HG02870 (cell line): ENCODE data around the gene CCR5.

Experiments
- ATAC-seq: cut with Tn5 transposase; IDR thresholded peaks from one replicate; pipeline ENCODE4 v1.9.1; 2021; ENCODE audit warnings: mild to moderate bottlenecking, moderate library complexity; ENCODE audit not compliant: unreplicated experiment

Gene CCR5

GRCh38 chr3:46406443-46406787 is 35.7 kb downstream of the CCR5 start:
- ATAC-seq = no peak

DNA sequence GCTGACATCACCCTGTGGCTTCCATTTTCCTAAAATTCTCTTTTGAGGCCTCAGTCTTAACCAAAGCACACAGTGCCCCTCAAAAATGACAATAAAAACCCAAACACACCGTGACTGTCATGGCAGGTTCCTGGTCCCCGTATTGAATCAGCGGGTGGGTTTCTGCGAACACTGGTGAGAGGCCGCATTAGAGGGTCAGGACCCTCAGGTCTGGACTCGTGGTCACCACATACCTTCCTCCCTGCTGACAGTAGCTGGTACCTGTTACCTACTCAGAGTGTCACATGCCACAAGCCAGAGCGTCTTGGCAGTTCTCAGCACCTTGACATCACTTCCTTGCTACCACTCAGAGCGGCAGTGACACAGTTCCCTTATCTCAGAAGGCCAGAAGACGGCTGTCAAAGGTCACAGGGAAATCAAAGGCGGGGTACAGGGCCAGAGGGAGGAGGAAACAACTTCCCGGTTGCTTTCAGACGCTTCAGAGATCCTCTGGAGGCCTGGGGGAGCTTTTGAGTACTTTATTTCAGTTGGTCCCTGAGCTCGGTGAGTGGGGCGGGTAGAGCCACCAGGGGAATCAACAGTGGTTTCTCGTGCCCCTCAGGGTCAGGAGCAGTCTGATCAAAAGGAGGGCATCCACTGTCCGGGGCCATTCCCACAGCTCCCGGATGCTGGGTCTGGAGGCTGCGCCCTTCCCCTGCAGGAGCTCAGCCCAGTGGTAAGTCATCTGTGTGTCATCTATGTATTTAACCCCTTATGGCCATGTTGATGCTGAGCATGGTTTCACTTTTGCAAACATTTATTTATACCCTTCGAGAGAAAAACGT is 36.3 kb downstream of the CCR5 start, which contains the start of the genes CCR5AS and CCRL2:
CCR5AS (minus strand) TSS at position 279 of the 824 bp plus-strand sequence.
CCRL2 (plus strand) TSS at position 472 of the 824 bp plus-strand sequence. CDS start 821 bp downstream, outside the sequence.
- ATAC-seq = no peak

GRCh38 chr3:46407970-46408369 is 37.2 kb downstream of the CCR5 start:
- ATAC-seq = no peak

GRCh38 chr3:46408853-46409252 is 38.1 kb downstream of the CCR5 start:
- ATAC-seq = no peak

DNA sequence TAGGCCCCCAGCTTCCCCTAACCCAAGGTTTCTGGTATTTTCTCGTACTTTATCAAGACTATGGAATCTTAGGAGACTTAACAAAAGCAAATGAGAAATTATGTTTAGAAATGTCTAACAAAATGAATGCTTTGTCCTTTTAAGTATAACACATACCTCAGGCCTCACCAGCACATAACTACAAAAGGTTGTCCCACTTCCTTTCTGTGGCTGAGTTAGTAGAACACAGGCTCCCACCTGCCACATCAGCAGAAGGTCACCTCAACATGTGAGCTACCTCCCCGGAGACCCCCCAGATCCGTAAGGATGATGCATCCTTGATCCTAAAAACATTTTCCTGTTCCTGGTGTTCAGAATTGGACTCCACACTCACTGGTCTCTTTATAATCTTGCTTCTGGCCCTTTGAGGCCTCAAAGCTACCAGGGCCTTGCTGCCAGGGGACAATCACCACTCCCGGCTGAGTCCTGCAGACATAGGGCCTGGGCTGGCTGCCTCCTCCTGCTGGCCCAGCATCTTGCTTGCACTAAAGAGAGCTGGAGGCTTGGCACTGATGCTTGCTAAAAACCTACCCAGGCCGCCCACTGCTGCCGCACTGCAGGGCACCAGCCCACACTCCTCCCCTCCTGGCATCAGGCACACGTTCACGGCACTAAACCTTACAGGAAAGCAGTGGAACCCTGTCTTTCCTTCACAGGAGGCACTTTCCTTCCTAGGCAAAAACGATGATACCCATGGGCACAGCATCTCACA is 39.2 kb downstream of the CCR5 start:
- ATAC-seq = no peak

- no peak for ATAC-seq
Measured at GRCh38 chr3:46410669-46411068, 39.9 kb downstream of the CCR5 start.

DNA sequence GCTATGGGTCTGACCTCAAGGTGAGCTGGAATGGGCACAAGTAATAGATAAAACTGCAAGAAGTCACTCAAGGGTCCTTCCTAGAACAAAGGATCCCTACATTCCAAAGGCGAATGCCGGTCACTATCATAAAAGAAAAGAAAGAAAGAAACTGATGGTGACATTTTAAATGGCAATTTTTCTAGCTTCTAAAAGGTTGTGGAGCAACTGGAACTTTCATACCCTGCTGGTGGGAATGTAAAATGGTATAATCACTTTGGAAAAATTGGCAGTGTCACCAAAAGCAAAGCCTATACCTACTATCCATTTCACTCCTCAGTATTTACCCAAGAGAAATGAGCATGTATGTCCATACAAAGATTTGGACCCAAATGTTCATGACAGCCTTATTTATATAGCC is 40.5 kb downstream of the CCR5 start:
- no peak for ATAC-seq

- ATAC-seq = no peak
Measured at GRCh38 chr3:46412786-46413298, 42.1 kb downstream of the CCR5 start.

GRCh38 chr3:46413951-46414350 is 43.2 kb downstream of the CCR5 start:
- ATAC-seq = no peak

DNA sequence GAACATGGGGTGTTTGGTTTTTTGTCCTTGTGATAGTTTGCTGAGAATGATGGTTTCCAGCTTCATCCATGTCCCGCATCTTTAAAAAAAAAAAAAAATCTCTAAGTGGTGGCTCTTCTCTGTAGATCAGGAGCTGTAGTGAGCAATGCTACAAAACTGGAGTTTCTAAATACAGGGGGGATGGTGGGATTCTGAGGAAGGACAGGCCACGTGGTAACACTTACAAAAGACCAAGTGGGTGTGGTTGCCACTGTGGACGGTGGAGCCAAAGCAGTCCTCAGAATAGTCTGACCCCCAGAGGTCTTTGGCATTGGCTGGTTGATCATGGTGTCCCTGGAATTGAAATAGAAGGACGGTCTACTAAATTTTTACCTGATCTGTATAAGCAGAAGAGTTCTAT is 44.0 kb downstream of the CCR5 start:
- ATAC-seq = no peak

DNA sequence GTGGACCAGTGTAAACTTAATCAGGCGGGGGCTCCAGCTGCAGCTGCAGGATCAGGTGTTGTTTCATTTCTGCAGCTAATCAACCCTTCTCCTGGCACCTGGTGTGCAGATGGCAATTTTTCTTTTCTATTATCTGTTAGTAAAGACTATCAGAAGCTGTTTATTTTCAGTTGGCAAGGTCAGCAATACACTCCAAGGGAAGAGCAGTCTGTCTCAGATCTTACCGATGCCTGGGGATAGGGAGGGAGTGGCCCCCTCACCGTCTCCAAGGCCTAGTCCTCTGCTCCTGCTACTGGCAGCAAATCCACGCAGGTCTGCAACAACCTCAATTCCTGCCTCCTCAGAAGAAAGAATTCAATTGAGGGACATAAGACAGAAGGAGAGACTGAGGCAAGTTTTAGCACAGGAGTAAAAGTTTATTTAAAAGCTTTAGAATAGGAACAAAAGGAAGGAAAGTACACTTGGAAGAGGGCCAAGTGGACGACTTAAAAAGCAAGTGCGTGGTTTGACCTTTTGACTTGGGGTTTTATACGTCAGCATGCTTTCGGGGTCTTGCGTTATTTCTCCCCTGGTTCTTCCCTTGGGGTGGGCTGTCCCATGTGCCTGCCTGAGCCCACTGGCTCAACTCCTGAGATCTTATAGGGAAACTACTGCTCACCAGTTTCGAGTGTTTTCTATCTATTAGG is 45.5 kb downstream of the CCR5 start:
- ATAC-seq = no peak

DNA sequence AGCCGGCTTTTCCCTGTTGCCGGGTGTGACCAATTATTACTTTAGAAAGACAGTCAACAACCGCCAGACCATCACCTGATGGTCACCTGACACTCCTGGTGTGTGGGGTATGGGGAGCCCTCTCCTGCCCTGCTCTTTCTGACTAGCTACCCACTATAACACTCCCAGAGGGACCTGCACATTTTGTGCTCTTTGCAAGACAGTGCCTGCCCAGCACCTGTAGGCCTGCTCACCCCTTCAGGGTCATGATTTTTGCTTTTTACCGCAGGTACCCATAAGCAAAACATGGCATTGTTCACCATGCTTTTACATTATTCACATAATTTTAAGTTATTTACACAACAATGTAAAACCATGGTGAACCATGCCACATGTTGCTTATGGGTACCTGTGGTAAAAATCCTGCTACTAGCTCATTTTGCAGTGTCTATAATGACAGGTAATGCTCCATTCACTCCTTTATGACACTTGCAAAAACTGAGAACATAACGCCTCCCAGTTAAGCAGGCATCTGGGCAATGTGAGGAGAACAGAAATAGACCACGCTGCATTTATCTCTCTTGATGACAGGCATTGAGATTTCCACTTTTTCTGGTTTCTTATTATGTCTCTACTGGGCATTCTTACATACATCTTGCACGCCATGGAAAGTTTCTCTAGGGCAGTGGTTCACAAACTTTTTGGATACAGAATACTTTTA is 46.2 kb downstream of the CCR5 start:
- ATAC-seq = no peak

DNA sequence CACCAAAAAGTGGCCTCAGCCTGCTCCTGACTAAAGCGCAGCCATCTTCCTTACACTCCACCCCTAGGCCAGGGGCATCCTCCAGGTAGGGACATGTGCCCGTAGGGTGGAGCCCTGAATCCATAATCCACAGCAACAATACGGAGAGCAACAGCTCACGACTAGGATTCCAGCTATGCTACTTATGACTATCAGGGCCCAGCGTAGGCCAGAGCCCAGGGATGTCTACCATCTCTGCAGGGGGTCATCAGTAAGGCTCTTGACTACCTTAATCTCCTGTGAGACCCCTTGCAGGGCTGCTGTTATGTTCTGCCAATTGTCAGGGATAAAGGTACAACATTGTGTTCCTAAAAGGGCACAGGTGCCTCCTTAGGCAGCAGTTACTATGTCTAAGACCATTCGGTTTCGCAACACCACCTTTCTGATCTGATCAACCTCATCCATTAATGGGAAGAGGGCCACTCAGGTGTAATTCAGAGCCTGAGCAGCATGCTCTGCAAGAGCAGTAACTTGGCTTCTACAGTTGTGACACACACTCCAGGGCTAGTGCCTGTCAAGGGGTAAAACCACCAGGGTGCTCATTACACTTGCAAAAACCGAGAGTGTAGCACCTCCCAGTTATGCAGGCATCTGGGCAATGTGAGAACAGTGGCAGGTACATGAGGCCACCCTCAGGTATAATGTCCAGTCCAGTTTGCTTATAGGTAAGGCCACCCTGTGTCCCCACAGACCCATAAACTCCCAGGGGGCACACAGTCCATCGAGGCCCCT is 47.3 kb downstream of the CCR5 start:
- no peak for ATAC-seq

DNA sequence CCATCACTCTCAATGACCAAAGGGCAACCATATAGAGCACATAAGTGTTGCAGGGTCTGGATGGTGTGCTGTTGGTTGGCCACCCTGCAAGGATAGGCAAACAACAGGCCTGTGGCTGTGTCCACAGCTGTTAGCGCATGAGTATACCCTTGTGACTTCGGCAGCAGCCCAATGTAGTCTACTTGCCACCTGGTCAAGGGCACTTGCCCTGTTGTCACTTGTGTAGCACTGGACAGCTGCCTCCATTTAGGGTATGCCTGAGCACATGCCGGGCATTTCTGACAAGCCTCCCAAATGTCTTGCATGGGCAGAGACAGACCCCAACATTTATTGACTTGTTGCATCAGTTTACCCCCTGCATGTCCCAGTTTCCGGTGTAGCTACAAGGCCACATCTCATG is 49.1 kb downstream of the CCR5 start:
- ATAC-seq = no peak

DNA sequence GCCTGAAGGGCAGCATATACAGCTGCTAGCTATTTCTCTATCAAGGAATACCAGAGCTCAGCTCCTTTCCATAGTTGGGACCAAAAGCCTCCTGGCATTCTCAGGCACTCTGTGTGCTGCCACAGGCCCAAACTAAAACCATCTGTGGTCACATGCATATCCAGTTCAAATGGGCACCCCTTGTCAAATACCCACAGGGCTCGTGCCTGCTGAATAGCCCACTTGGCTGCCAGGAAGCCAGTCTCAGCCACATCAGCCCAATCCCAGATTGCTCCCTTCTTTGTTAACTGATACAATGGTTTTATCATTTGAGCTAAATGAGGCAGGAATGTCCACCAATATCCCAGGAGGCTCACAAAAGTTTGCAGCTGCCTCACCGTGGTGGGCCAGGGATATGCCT is 50.2 kb downstream of the CCR5 start:
- no peak for ATAC-seq

DNA sequence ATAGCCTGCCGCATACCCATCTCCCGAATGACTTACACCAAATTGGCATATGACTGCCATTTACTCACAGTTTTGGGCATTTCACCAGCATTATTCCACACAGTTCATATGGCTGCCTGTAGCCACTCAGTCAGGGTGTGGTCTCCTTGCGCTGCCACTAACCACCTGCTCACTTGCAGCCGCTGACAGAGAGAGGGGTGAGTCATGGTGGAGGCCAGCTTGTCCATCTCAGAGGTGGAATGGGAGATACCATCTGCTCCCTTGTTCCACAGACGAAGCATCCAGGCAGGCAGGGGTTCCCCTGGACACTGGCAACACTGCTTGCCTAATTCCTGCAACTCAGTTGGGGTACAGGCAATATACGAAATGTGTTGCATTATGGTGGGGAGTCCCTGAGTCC is 51.9 kb downstream of the CCR5 start:
- no peak for ATAC-seq

DNA sequence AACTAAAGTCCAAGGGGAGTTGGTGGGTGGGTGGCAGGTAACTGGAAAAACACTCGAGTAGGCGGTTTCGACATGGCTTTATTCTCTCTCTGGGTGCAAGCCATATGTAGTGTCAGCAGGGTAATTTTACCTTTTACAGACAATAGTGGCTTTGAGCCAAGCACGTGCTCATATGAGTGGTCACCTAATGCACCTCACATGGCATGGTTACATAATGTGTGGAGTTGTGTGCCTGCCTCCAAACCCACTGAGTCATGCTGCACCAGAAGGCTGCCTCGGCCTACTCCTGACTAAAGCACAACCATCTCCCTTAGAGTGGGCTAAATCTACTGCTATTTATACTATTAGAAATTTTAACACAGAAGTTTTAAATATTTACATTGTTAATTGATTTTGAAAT is 52.8 kb downstream of the CCR5 start:
- no peak for ATAC-seq
